HG02885 (cell line): ENCODE data around the gene DUOX2.

ENCODE experiments used
- ATAC-seq: cut with Tn5 transposase; IDR thresholded peaks from one replicate; pipeline ENCODE4 v1.9.1; 2021; ENCODE audit warnings: mild to moderate bottlenecking; ENCODE audit not compliant: unreplicated experiment, poor library complexity

Gene DUOX2

GRCh38 chr15:45121020-45121419 is 7.0 kb upstream of the DUOX2 start:
- ATAC-seq, result no peak

DNA sequence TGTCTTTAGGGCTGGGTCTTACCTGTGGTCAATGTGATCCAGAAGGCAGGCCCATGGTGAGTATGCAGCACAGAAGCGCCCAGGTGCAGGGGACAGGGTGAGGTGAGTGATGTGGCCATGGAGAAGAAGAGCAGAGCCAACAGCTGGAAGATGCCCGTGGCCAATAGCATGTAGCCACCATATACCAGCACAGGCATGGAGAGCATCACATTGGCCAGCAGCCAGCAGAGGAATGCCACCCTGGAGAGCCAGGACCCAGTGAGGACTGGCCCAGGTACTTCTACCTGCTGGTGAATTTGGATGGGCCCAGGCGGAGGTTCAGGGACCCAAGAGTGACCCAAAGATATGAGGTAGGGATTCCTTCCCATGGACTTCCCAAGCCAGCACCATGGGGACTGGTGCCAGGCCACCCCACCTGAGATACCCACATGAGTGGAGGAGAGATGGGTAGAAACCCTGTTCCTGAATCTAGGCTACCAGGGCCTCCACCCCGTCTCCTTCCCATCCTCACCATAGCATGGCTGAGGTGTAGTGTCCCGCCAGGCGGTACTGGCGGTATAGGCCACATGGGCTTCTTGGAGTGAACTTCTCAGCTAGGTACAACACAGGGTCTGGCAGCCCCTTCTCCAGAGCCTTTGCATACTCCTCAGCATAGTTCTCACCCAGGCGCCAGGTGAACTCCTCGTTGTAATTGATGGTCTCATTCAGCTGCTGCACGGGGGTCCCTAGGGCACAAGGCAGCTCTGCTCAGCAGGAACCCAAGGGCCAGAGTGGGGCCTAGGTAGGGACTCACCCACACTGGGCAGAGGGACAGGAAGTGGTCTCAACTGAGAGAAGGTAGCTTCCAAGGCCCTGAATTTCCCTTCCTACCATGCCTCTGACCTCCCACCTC is 6.4 kb upstream of the DUOX2 start:
- ATAC-seq, result no peak

GRCh38 chr15:45118996-45119395 is 5.0 kb upstream of the DUOX2 start:
- ATAC-seq, result no peak

DNA sequence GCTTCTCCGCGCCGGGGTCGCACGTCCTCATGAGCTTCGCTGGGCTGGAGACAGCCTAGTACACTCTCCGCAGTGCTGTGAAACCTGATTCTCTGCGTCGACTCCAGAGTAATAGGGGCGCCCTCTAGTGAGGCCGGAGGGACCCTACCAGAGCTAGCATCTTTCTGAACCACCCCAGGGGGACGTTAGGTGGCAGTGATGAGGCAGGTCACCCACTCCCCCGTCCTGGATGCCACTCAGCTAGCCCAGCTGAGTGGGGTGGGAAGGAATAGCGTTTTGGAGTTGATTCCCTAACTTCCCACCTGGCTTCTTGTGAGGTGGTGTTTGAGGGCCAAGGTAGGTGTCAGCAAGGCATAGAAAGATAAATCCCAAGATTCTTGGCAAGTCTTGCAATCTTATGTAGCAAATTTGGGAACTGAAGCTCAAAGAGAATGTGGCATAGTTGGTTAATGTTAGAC is 4.2 kb upstream of the DUOX2 start:
- peak; percentile 94 for ATAC-seq

- peak; percentile 6 for ATAC-seq
These were observed 3.5 kb upstream of the DUOX2 start for GRCh38 chr15:45117308-45118130.

DNA sequence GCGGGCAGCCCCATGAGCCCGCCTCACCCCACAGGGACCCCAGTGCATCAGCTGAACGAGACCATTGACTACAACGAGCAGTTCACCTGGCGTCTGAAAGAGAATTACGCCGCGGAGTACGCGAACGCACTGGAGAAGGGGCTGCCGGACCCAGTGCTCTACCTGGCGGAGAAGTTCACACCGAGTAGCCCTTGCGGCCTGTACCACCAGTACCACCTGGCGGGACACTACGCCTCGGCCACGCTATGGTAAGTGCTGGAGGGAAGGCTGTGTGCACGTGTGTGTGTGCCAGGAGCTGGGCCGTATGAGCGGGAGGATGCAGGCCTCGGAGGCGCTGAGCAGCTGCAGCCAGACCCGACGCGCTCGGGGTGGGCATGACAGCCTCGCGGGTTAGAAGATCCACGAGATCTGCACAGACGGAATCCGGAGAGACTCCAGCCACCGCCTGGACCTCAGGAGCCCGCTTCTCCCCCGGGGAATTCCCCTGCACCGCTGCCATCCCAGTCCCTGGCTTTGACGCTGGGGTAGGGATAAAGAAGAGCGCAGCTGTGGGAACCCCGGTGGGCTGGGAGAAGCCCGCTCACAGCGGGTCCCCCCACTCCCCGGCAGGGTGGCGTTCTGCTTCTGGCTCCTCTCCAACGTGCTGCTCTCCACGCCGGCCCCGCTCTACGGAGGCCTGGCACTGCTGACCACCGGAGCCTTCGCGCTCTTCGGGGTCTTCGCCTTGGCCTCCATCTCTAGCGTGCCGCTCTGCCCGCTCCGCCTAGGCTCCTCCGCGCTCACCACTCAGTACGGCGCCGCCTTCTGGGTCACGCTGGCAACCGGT is 2.7 kb upstream of the DUOX2 start:
- ATAC-seq, result no peak

GRCh38 chr15:45116006-45116481 is 2.1 kb upstream of the DUOX2 start:
- ATAC-seq, result no peak

GRCh38 chr15:45115312-45115820 is 1.4 kb upstream of the DUOX2 start:
- ATAC-seq, result no peak

- ATAC-seq, result no peak
These were observed 746 bp upstream of the DUOX2 start for GRCh38 chr15:45114751-45115085.

DNA sequence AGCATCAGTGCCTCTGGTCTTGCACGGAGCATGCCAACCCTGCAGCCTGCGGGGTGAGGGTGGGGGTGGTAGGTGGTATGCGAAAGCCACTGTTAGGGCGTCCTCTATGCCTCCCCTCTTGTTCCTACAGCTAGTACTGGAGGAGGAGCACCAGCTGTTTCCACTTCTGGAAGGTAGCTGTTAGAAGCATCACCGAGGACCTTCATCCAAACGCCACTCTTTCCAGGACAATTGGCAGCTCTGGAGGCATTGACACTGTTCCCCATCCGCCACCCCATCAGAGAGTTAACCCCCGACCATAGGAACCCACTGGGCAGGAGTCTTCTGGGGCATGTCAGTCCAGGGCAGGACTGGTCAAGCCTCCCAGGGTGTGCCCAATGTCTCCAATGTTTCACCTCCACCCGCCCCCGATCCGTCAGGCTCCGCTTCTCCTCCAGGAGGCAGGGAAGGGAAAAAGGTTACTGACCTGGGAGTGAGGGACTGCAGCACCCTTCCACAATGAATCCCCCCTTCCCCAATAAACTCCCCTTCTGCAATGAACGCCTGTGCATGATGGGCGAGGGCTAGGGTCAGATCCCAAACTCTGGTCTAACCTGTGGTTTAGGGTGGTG is 487 bp downstream of the DUOX2 start:
- no peak for ATAC-seq

- no peak for ATAC-seq
These were observed 1.2 kb downstream of the DUOX2 start for GRCh38 chr15:45112591-45113379.

- no peak for ATAC-seq
These were observed 1.8 kb downstream of the DUOX2 start for GRCh38 chr15:45112143-45112590.

GRCh38 chr15:45111390-45112142 is 2.4 kb downstream of the DUOX2 start:
- ATAC-seq, result no peak

GRCh38 chr15:45110256-45110820 is 3.6 kb downstream of the DUOX2 start:
- no peak for ATAC-seq

DNA sequence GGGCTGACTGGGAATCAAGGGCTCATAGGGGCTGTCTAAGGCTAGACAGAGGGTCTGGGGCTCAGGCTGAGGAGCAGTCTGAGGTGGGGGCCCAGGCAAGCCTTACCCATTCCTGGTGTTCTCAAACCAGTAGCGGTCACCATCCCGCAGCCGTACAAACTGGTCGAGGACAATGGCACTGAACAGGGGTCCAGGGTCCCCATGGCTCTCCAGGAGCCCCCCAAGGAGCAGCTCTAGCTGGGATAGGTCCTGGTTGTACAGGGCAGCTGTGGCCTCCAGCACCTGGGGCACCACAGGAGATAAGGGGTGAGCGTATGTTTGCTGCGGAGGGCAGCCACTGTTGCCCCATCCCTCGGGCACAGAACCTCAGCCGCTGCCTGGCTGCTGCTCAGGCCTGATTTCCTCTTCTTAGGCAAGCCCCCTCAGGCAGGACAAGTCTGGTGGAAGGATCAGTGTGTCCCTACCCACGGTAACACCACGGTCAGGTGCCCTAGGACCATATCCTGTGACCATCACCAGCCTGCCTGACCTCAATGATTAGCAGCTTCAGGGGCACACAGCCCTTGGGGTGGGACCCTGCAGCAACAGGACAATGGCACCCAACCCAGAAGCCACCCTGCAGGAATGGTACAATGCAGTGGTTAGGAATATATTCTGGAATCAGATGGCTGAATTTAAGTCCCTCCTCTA is 5.9 kb downstream of the DUOX2 start:
- ATAC-seq, result no peak

- ATAC-seq, result no peak
These were observed 7.8 kb downstream of the DUOX2 start for GRCh38 chr15:45106002-45106790.

DNA sequence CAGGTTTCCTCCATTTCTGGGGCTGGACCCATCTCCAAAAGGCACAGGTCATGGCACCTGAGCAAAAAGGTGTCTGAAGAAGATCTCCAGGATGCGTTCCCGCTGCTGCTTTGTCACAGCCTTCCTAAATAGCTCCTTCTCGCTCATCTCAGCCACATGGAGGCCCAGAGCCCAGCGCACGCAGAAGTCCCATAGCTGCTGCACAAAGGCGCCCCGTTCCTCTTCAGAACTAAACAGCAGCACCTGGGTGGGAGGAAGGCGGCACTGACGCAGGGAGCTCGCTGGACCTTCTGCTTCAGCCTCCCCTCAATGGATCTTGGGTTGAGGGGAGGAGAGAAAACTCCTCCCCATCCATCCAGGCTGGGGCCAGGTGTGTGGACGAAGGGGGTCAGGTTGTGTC is 8.4 kb downstream of the DUOX2 start:
- ATAC-seq, result no peak
